B cell (primary cell): ENCODE results near the gene TMEM244.

ENCODE experiments used
- CTCF ChIP-seq: fragments of 200-600 bp; IDR thresholded peaks from one replicate; pipeline ENCODE4 v1.8.0; 2022; ENCODE audit warnings: antibody characterized with exemption, mild to moderate bottlenecking
- EZH2 ChIP-seq: IDR thresholded peaks from 2 replicates; pipeline ENCODE4 v1.6.1; 2012; ENCODE audit warnings: borderline replicate concordance, low read depth, mild to moderate bottlenecking, moderate library complexity, low read length; ENCODE audit not compliant: insufficient read depth, poor library complexity, severe bottlenecking

GRCh38 chr6:129872586-129872985, 11.5 kb upstream of the TMEM244 start:
- TF ChIP-seq CTCF (no peak), EZH2 (no peak)
